Measurements from ENCODE around the gene FHIT. TPM values are rescaled to one million over a fixed set of nuclear protein-coding genes. Genes with fewer than 3 reads are reported as not detected.

Gene FHIT
- total RNA-seq, 1 experiment from 2014 or later, result 20.1 TPM

DNA sequence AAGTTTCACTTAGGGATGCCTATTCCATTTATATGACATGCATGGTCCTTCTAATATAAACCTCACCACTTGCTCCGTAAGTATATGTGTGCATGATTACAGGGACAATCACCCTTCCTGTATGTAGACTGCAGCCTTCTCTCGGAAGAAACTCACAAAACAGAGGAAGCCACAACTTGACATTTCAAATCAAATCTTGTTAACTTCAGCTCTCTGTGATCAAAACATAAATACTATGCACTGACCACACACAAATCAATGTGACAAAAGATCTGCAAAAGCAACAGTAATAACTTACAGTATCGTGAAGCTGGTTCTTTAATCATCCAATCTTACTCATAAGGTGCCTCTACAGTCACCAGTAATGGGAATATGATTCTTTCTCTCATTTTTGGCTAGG, 50.2 kb downstream of the FHIT start:
- intact Hi-C loops (cut with micrococcal nuclease), result no loop called here
- CTCF ChIA-PET, result interaction anchor here (0.6 kb wide), 1 partner anchor 1322 kb away, joined by 3 read pairs; no protein-coding TSS in a partner anchor
- POLR2A ChIA-PET, result no interaction called here
- Mint-ChIP-seq H3K4me1 (ENCODE audit: insufficient read depth, unreplicated experiment) (no peaks in the 10 kb centered on the region), H3K9me3 (ENCODE audit: unreplicated experiment) (no peaks in the 10 kb centered on the region), H3K27me3 (ENCODE audit: insufficient read depth, unreplicated experiment) (no peaks in the 10 kb centered on the region), H3K27ac (ENCODE audit: low read depth, unreplicated experiment) (no peak overlapping the region), H3K4me3 (ENCODE audit: unreplicated experiment) (no peak overlapping the region), H3K36me3 (ENCODE audit: insufficient read depth, unreplicated experiment) (peaks cover 10% of the 10 kb centered on the region)
- no peak for TF ChIP-seq CTCF (IDR thresholded peaks at IDR 0.05; ENCODE audit: unreplicated experiment)
- DNase-seq (ENCODE audit: unreplicated experiment), result no peak
- no TSS peak for BruUV-seq (replicated peaks)

DNA sequence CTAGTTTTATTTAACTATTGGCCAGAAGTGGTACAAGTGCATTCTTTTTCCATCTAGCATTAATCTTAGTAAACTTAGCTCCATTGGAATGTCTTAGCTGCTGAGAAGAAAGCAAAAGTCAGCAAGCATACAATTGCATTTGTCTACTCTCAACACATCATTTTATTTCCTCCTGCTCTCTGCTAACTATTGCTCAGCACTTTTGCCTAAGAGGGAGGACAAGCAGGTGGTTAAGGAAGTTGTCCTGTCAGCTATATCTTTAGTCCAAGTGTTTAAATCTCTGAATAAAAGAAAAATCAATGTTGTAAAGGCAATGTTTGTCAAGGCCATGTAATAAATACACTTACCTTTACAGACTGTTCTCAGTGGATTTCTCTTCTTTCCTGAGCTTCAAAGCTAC, 51.0 kb downstream of the FHIT start:
- Mint-ChIP-seq H3K36me3 (ENCODE audit: insufficient read depth, unreplicated experiment) (peaks cover 10% of the 10 kb centered on the region), H3K4me3 (ENCODE audit: unreplicated experiment) (no peak overlapping the region), H3K27ac (ENCODE audit: low read depth, unreplicated experiment) (no peak overlapping the region), H3K27me3 (ENCODE audit: insufficient read depth, unreplicated experiment) (no peaks in the 10 kb centered on the region), H3K4me1 (ENCODE audit: insufficient read depth, unreplicated experiment) (no peaks in the 10 kb centered on the region), H3K9me3 (ENCODE audit: unreplicated experiment) (no peaks in the 10 kb centered on the region)
- DNase-seq (ENCODE audit: unreplicated experiment), result no peak
- ChIA-PET CTCF (no interaction called here), POLR2A (no interaction called here)
- TF ChIP-seq CTCF (IDR thresholded peaks at IDR 0.05; ENCODE audit: unreplicated experiment), result no peak
- intact Hi-C loops (cut with micrococcal nuclease), result no loop called here
- no TSS peak for BruUV-seq (replicated peaks)

- Mint-ChIP-seq H3K4me3 (ENCODE audit: unreplicated experiment) (no peak overlapping the region), H3K27me3 (ENCODE audit: insufficient read depth, unreplicated experiment) (no peaks in the 10 kb centered on the region), H3K4me1 (ENCODE audit: insufficient read depth, unreplicated experiment) (no peaks in the 10 kb centered on the region), H3K9me3 (ENCODE audit: unreplicated experiment) (no peaks in the 10 kb centered on the region), H3K36me3 (ENCODE audit: insufficient read depth, unreplicated experiment) (peaks cover 10% of the 10 kb centered on the region), H3K27ac (ENCODE audit: low read depth, unreplicated experiment) (no peak overlapping the region)
- no peak for DNase-seq (ENCODE audit: unreplicated experiment)
- no TSS peak for BruUV-seq (replicated peaks)
- no peak for TF ChIP-seq CTCF (IDR thresholded peaks at IDR 0.05; ENCODE audit: unreplicated experiment)
- ChIA-PET CTCF (no interaction called here), POLR2A (interaction anchor here (1.1 kb wide), 1 partner anchor 12 kb away, joined by 3 read pairs; no protein-coding TSS in a partner anchor)
- intact Hi-C loops (cut with micrococcal nuclease), result no loop called here
Observed at GRCh38 chr3:61199843-61200242, 51.4 kb downstream of the FHIT start.

- CTCF ChIA-PET, result interaction anchor here (0.6 to 0.7 kb wide), 2 partner anchors 390 to 796 kb away, joined by 3 read pairs; no protein-coding TSS in a partner anchor
- no peak for DNase-seq (ENCODE audit: unreplicated experiment)
- Mint-ChIP-seq H3K4me1 (ENCODE audit: insufficient read depth, unreplicated experiment) (no peaks in the 10 kb centered on the region), H3K36me3 (ENCODE audit: insufficient read depth, unreplicated experiment) (peaks cover 10% of the 10 kb centered on the region), H3K9me3 (ENCODE audit: unreplicated experiment) (no peaks in the 10 kb centered on the region), H3K4me3 (ENCODE audit: unreplicated experiment) (no peak overlapping the region), H3K27me3 (ENCODE audit: insufficient read depth, unreplicated experiment) (no peaks in the 10 kb centered on the region), H3K27ac (ENCODE audit: low read depth, unreplicated experiment) (no peak overlapping the region)
- no TSS peak for BruUV-seq (replicated peaks)
- intact Hi-C loops (cut with micrococcal nuclease), result no loop called here
- no peak for TF ChIP-seq CTCF (IDR thresholded peaks at IDR 0.05; ENCODE audit: unreplicated experiment)
- POLR2A ChIA-PET, result interaction anchor here (0.7 kb wide), 1 partner anchor 48 kb away, joined by 3 read pairs; no protein-coding TSS in a partner anchor
Observed at GRCh38 chr3:61194892-61195538, 56.2 kb downstream of the FHIT start.

Data from MCF 10A (cell line).